ENCODE results near the gene SMIM45.

The SMIM45 gene

GRCh38 chr22:41995211-41995610 is 43.3 kb downstream of the SMIM45 start:
- Mint-ChIP-seq H3K9me3 (ENCODE audit: unreplicated experiment) (no peaks in the 10 kb centered on the region), H3K27me3 (ENCODE audit: unreplicated experiment) (peaks cover 7% of the 10 kb centered on the region), H3K27ac (ENCODE audit: unreplicated experiment) (no peak overlapping the region), H3K36me3 (ENCODE audit: unreplicated experiment) (peaks cover 11% of the 10 kb centered on the region), H3K4me3 (ENCODE audit: unreplicated experiment) (no peak overlapping the region), H3K4me1 (ENCODE audit: low read depth, unreplicated experiment) (peaks cover 5% of the 10 kb centered on the region)
- no peak for TF ChIP-seq CTCF (IDR thresholded peaks at IDR 0.05; ENCODE audit: partially characterized antibody, unreplicated experiment)
- no peak for DNase-seq

- Mint-ChIP-seq H3K9me3 (ENCODE audit: unreplicated experiment) (no peaks in the 10 kb centered on the region), H3K4me1 (ENCODE audit: low read depth, unreplicated experiment) (peaks cover 5% of the 10 kb centered on the region), H3K4me3 (ENCODE audit: unreplicated experiment) (no peak overlapping the region), H3K27me3 (ENCODE audit: unreplicated experiment) (peaks cover 4% of the 10 kb centered on the region), H3K27ac (ENCODE audit: unreplicated experiment) (no peak overlapping the region), H3K36me3 (ENCODE audit: unreplicated experiment) (peaks cover 11% of the 10 kb centered on the region)
- no peak for DNase-seq
- no peak for TF ChIP-seq CTCF (IDR thresholded peaks at IDR 0.05; ENCODE audit: partially characterized antibody, unreplicated experiment)
These were observed 44.9 kb downstream of the SMIM45 start for GRCh38 chr22:41996826-41997225.

GRCh38 chr22:41998361-41999261 is 46.7 kb downstream of the SMIM45 start, which contains the start of gene WBP2NL:
Gene WBP2NL (plus strand): TSS chr22:41998788. CDS start chr22:41998819, 31 bp downstream.
- Mint-ChIP-seq H3K9me3 (ENCODE audit: unreplicated experiment) (peaks cover under 1% of the 10 kb centered on the region), H3K4me3 (ENCODE audit: unreplicated experiment) (no peak within 1 kb of the TSS), H3K27ac (ENCODE audit: unreplicated experiment) (no peak within 1 kb of the TSS), H3K4me1 (ENCODE audit: low read depth, unreplicated experiment) (peaks cover 5% of the 10 kb centered on the region), H3K36me3 (ENCODE audit: unreplicated experiment) (peaks cover 4% of the 10 kb centered on the region), H3K27me3 (ENCODE audit: unreplicated experiment) (peaks cover 4% of the 10 kb centered on the region)
- TF ChIP-seq CTCF (IDR thresholded peaks at IDR 0.05; ENCODE audit: partially characterized antibody, unreplicated experiment): no peak
- no peak for DNase-seq

- H3K27me3 Mint-ChIP-seq (ENCODE audit: unreplicated experiment): no peaks in the 10 kb centered on the region
These were observed 48.5 kb downstream of the SMIM45 start for GRCh38 chr22:42000466-42000865.

More at GRCh38 chr22:42000466-42000865, 48.5 kb downstream of the SMIM45 start:
- Mint-ChIP-seq H3K4me1 (ENCODE audit: low read depth, unreplicated experiment) (peaks cover 2% of the 10 kb centered on the region), H3K4me3 (ENCODE audit: unreplicated experiment) (no peak overlapping the region), H3K9me3 (ENCODE audit: unreplicated experiment) (peaks cover 2% of the 10 kb centered on the region), H3K27ac (ENCODE audit: unreplicated experiment) (no peak overlapping the region), H3K36me3 (ENCODE audit: unreplicated experiment) (peaks cover 4% of the 10 kb centered on the region)
- no peak for DNase-seq
- no peak for TF ChIP-seq CTCF (IDR thresholded peaks at IDR 0.05; ENCODE audit: partially characterized antibody, unreplicated experiment)
